K562 (cell line): Measurements from ENCODE around the gene ELMO1. TPM values are rescaled to one million over a fixed set of nuclear protein-coding genes. Genes with fewer than 3 reads are reported as not detected.

Experiments
- CREM ChIP-seq: IDR thresholded peaks from 2 replicates; pipeline ENCODE4 v1.6.1; 2014; ENCODE audit warnings: antibody characterized with exemption, low read depth
- PPARD ChIP-seq: fragments of 250-450 bp; sonication (Bioruptor Pico); IDR thresholded peaks from 2 replicates; pipeline ENCODE4 v1.8.0; 2022; ENCODE audit warnings: inconsistent platforms, mild to moderate bottlenecking, moderate library complexity
- SMC3 ChIP-seq: conservative IDR thresholded peaks from 2 replicates; pipeline ENCODE4 v1.6.1; 2011; ENCODE audit warnings: low read depth, low read length, improper control_type of control experiment; ENCODE audit not compliant: insufficient read depth
- ZNF696 ChIP-seq: fragments of 250-450 bp; sonication (Bioruptor Pico); conservative IDR thresholded peaks from 2 replicates; pipeline ENCODE4 v1.4.0; 2020; ENCODE audit warnings: mild to moderate bottlenecking, moderate library complexity
- polyA plus RNA-seq, 8 experiments: library from polyadenylated mRNA; depleted of rRNA in 4 of 8; stranded (reverse) in 5 of 8; unstranded in 3 of 8; fragments of >200 nt; fragmentation: Nextera tagmentation in 2 of 8; fragmentation: Illumina TruSeq in 1 of 8; extraction: Ambion mirVana in 2 of 8; extraction: Trizol in 1 of 8; gene quantifications; 2 replicates each; pipeline versions ENCODE4 v1.2.1 to v1.2.3, GENCODE V29; 2011 to 2014; ENCODE audit warnings: inconsistent platforms in 1 of 8, missing spikeins in 1 of 8
- total RNA-seq, 7 experiments: library from RNA; depleted of rRNA in 6 of 7; stranded (reverse); fragments of >200 nt in 6 of 7; fragmentation: Illumina TruSeq in 2 of 7; extraction: Trizol in 2 of 7; gene quantifications; 2 replicates each; pipeline versions ENCODE4 v1.2.1 to v1.2.3, GENCODE V29; 2011 to 2021; ENCODE audit warnings: low replicate concordance in 1 of 7
- TF ChIP-seq, protein P1 (sequence below), 2 experiments: fragments of 450-650 bp; formaldehyde crosslinking in 1 of 2; IDR thresholded peaks; 2 replicates each; pipeline versions ENCODE4 v1.4.0 to v1.6.1; 2014 to 2020; ENCODE audit warnings: mild to moderate bottlenecking in 2 of 2, borderline replicate concordance in 1 of 2, low read depth in 1 of 2

The ELMO1 gene
- total and polyA plus RNA-seq, 9 of the 15 experiments (the other 6 are each of a cell fraction or from before 2014, with no cell fraction given) = 0.36 to 7.2 (median 3.6) TPM

DNA sequence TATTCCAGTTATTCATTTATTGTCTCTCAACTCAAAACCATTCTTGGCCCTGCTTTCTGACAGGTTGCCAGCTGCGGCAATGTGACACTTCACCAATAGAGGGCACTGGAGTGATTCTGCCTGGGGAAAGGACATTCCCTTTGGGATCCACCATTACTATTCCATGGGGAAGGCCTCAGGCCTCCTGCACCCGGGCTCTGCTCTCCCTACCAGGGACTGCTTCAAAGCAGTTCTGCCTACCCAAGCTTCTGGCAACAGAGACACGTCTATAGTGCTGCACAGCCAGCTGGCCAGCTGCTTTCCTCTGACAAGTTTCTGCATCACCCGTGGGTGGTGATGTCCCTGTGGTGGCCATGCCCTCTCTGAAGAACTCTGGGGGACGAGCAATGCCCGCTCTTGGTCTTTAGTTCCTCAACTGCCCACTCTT is 163.8 kb downstream of the ELMO1 start (continued):
- TF ChIP-seq, protein P1, sequence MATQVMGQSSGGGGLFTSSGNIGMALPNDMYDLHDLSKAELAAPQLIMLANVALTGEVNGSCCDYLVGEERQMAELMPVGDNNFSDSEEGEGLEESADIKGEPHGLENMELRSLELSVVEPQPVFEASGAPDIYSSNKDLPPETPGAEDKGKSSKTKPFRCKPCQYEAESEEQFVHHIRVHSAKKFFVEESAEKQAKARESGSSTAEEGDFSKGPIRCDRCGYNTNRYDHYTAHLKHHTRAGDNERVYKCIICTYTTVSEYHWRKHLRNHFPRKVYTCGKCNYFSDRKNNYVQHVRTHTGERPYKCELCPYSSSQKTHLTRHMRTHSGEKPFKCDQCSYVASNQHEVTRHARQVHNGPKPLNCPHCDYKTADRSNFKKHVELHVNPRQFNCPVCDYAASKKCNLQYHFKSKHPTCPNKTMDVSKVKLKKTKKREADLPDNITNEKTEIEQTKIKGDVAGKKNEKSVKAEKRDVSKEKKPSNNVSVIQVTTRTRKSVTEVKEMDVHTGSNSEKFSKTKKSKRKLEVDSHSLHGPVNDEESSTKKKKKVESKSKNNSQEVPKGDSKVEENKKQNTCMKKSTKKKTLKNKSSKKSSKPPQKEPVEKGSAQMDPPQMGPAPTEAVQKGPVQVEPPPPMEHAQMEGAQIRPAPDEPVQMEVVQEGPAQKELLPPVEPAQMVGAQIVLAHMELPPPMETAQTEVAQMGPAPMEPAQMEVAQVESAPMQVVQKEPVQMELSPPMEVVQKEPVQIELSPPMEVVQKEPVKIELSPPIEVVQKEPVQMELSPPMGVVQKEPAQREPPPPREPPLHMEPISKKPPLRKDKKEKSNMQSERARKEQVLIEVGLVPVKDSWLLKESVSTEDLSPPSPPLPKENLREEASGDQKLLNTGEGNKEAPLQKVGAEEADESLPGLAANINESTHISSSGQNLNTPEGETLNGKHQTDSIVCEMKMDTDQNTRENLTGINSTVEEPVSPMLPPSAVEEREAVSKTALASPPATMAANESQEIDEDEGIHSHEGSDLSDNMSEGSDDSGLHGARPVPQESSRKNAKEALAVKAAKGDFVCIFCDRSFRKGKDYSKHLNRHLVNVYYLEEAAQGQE (IDR thresholded peaks at IDR 0.05; ENCODE audit: borderline replicate concordance) = peak; percentile 68
- TF ChIP-seq, protein P1 (CRISPR knock-in tag; IDR thresholded peaks at IDR 0.05; ENCODE audit: low read depth) = no peak
- TF ChIP-seq CREM (0 out of 2 replicates have a peak, but pooled peaks have one; percentile 13), PPARD (CRISPR knock-in tag) (no peak), SMC3 (peak; percentile 45), ZNF696 (no peak)
- TF ChIP-seq, all 486 proteins: peak for 8
